Small intestine (tissue), 7 donors: Measurements from ENCODE around the gene ZNF462. TPM values are rescaled to one million over a fixed set of nuclear protein-coding genes. Genes with fewer than 3 reads are reported as not detected.

ENCODE experiments used
- DNase-seq, 2 donors: peaks; one replicate each; pipeline versions ENCODE4 v3.0.0 to v3.0.0-alpha.2; 2013
- FAIRE-seq: peaks from 2 replicates; lab custom pipeline; 2012; peaks lifted over from hg19 to GRCh38; lab: Jason Lieb, UNC
- H3K27ac ChIP-seq, 3 donors: one replicate each; pipeline ENCODE4 v1.5.1; 2013; ENCODE audit warnings: low read length in 2 of 3, mild to moderate bottlenecking in 2 of 3, control low read depth in 1 of 3, inconsistent platforms in 1 of 3, low read depth in 1 of 3, moderate library complexity in 1 of 3
- H3K27me3 ChIP-seq, 3 donors: one replicate each; pipeline ENCODE4 v1.6.1; 2013; ENCODE audit warnings: low read length in 3 of 3, inconsistent platforms in 1 of 3; ENCODE audit not compliant: control insufficient read depth in 3 of 3, insufficient read depth in 3 of 3
- H3K36me3 ChIP-seq, 3 donors: one replicate each; pipeline ENCODE4 v1.6.1; 2013; ENCODE audit warnings: low read length in 3 of 3, inconsistent platforms in 1 of 3, low read depth in 1 of 3, mild to moderate bottlenecking in 1 of 3, moderate library complexity in 1 of 3; ENCODE audit not compliant: control insufficient read depth in 3 of 3, insufficient read depth in 2 of 3
- H3K4me1 ChIP-seq, 3 donors: one replicate each; pipeline ENCODE4 v1.6.1; 2013; ENCODE audit warnings: low read length in 2 of 3, inconsistent platforms in 1 of 3, low read depth in 1 of 3, mild to moderate bottlenecking in 1 of 3, moderate library complexity in 1 of 3; ENCODE audit not compliant: control insufficient read depth in 3 of 3, insufficient read depth in 2 of 3
- H3K4me3 ChIP-seq, 3 donors: one replicate each; pipeline ENCODE4 v1.5.1; 2013; ENCODE audit warnings: low read length in 3 of 3, control low read depth in 1 of 3, inconsistent platforms in 1 of 3, low read depth in 1 of 3, mild to moderate bottlenecking in 1 of 3, moderate library complexity in 1 of 3
- H3K9me3 ChIP-seq, 2 donors: one replicate each; pipeline ENCODE4 v1.6.1; 2013; ENCODE audit warnings: low read depth in 1 of 2, low read length in 1 of 2; ENCODE audit not compliant: control insufficient read depth in 2 of 2, insufficient read depth in 1 of 2
- WGBS, 3 donors: extraction: QIAGEN DNeasy Blood & Tissue Kit; methylation state at CpG; one replicate each; pipeline ENCODE4 v1.1.7; 2013; 5-methylcytosine and 5-hydroxymethylcytosine counted together
- polyA plus RNA-seq, 4 donors: library from polyadenylated mRNA; stranded (reverse) in 3 of 4; unstranded in 1 of 4; fragments of 200-250 nt in 3 of 4; fragments of 120-200 nt in 1 of 4; gene quantifications; one replicate each; pipeline versions ENCODE4 v1.2.1 to v1.2.3, GENCODE V29; 2013
- donor health status: healthy with polysubstance abuse.
- donor health status: control.
- donor health status: control.
- donor health status: Bipolar disorder and iron deficiency.
- donor health status: healthy.

Gene ZNF462
- polyA plus RNA-seq, 4 donors = 0.54 to 13.0 (median 3.3) TPM

GRCh38 chr9:106929471-106930177 lies 66.7 kb downstream of the ZNF462 start:
- Histone ChIP-seq H3K36me3 (peaks cover 0 to 57% (median 0%) of the 10 kb centered on the region in 3 donors), H3K4me1 (peaks cover 0 to 22% (median 0%) of the 10 kb centered on the region in 3 donors), H3K27me3 (no peaks in the 10 kb centered on the region), H3K27ac (no peak overlapping the region), H3K4me3 (no peak overlapping the region), H3K9me3 (peaks cover 0 to 6% of the 10 kb centered on the region in 2 donors)
- no peak for FAIRE-seq
- 63 to 87% (median 77%) methylated on average over 10 to 11 of the region's 11 CpGs for whole genome bisulfite sequencing, 3 donors
- DNase-seq = no peak

- Histone ChIP-seq H3K27me3 (no peaks in the 10 kb centered on the region), H3K27ac (no peak overlapping the region), H3K4me1 (peaks cover 0 to 22% (median 0%) of the 10 kb centered on the region in 3 donors), H3K9me3 (peaks cover 0 to 6% of the 10 kb centered on the region in 2 donors), H3K36me3 (peaks cover 0 to 49% (median 2%) of the 10 kb centered on the region in 3 donors), H3K4me3 (no peak overlapping the region)
- no peak for FAIRE-seq
- WGBS, 3 donors = 28 to 71% (median 39%) methylated on average over 8 of the region's 8 CpGs
- DNase-seq = peak; percentile 33 to 74
Observed at GRCh38 chr9:106930477-106930876, 67.5 kb downstream of the ZNF462 start.

GRCh38 chr9:106931466-106931865 lies 68.5 kb downstream of the ZNF462 start:
- H3K36me3 ChIP-seq = peaks cover 0 to 44% (median 2%) of the 10 kb centered on the region in 3 donors
- H3K27ac ChIP-seq = peak overlapping the region in 1 of 3 donors; percentile 63
- H3K4me3 ChIP-seq = no peak overlapping the region
- FAIRE-seq (no peak), DNase-seq (peak in 1 of 2 donors; percentile 83)
- H3K9me3 ChIP-seq = peaks cover 0 to 6% of the 10 kb centered on the region in 2 donors
- H3K4me1 ChIP-seq = peaks cover 0 to 22% (median 0%) of the 10 kb centered on the region in 3 donors
- 58 to 69% (median 64%) methylated on average over 4 of the region's 4 CpGs for WGBS, 3 donors
- no peaks in the 10 kb centered on the region for H3K27me3 ChIP-seq

- Histone ChIP-seq H3K27ac (peak overlapping the region in 1 of 3 donors; percentile 49), H3K4me3 (no peak overlapping the region), H3K4me1 (peaks cover 0 to 22% (median 0%) of the 10 kb centered on the region in 3 donors), H3K9me3 (peaks cover 0 to 4% of the 10 kb centered on the region in 2 donors), H3K27me3 (no peaks in the 10 kb centered on the region), H3K36me3 (peaks cover 0 to 43% (median 2%) of the 10 kb centered on the region in 3 donors)
- FAIRE-seq (no peak), DNase-seq (no peak)
- 90 to 96% (median 92%) methylated on average over 10 of the region's 10 CpGs for WGBS, 3 donors
Observed at GRCh38 chr9:106932178-106932577, 69.2 kb downstream of the ZNF462 start.

- Histone ChIP-seq H3K4me3 (no peak overlapping the region), H3K27me3 (no peaks in the 10 kb centered on the region), H3K4me1 (peaks cover 0 to 22% (median 0%) of the 10 kb centered on the region in 3 donors), H3K36me3 (peaks cover 0 to 38% (median 2%) of the 10 kb centered on the region in 3 donors), H3K9me3 (peaks cover 0 to 1% of the 10 kb centered on the region in 2 donors), H3K27ac (no peak overlapping the region)
- FAIRE-seq (no peak), DNase-seq (no peak)
- 93 to 97% (median 94%) methylated on average over 3 of the region's 3 CpGs for WGBS, 3 donors
Observed at GRCh38 chr9:106932675-106933074, 69.7 kb downstream of the ZNF462 start.

GRCh38 chr9:106933470-106933869 lies 70.5 kb downstream of the ZNF462 start:
- no peaks in the 10 kb centered on the region for H3K27me3 ChIP-seq
- H3K4me1 ChIP-seq = peaks cover 0 to 22% (median 0%) of the 10 kb centered on the region in 3 donors
- FAIRE-seq = no peak
- H3K36me3 ChIP-seq = peaks cover 0 to 30% (median 2%) of the 10 kb centered on the region in 3 donors
- WGBS, 3 donors = 87 to 94% (median 92%) methylated on average over 2 of the region's 2 CpGs
- no peaks in the 10 kb centered on the region for H3K9me3 ChIP-seq
- no peak overlapping the region for H3K27ac ChIP-seq
- DNase-seq = no peak
- H3K4me3 ChIP-seq = no peak overlapping the region

GRCh38 chr9:106934442-106935238 lies 71.7 kb downstream of the ZNF462 start:
- peaks cover 0 to 22% (median 0%) of the 10 kb centered on the region in 3 donors for H3K4me1 ChIP-seq
- peaks cover 0 to 22% (median 2%) of the 10 kb centered on the region in 3 donors for H3K36me3 ChIP-seq
- H3K9me3 ChIP-seq = no peaks in the 10 kb centered on the region
- FAIRE-seq (no peak), DNase-seq (no peak)
- H3K4me3 ChIP-seq = no peak overlapping the region
- H3K27me3 ChIP-seq = no peaks in the 10 kb centered on the region
- WGBS, 3 donors = 77 to 86% (median 84%) methylated on average over 5 of the region's 5 CpGs
- H3K27ac ChIP-seq = no peak overlapping the region

- Histone ChIP-seq H3K9me3 (no peaks in the 10 kb centered on the region), H3K27ac (no peak overlapping the region), H3K27me3 (no peaks in the 10 kb centered on the region), H3K36me3 (peaks cover 0 to 16% (median 2%) of the 10 kb centered on the region in 3 donors), H3K4me1 (peaks cover 0 to 3% (median 0%) of the 10 kb centered on the region in 3 donors), H3K4me3 (no peak overlapping the region)
- FAIRE-seq (no peak), DNase-seq (no peak)
- WGBS, 3 donors = 94 to 98% (median 95%) methylated on average over 3 of the region's 3 CpGs
Observed at GRCh38 chr9:106936680-106937079, 73.7 kb downstream of the ZNF462 start.
